NCI-H510A treated with DMSO at 0.1 percent for 48 hours (cell line): ENCODE results near the gene METTL16.
"Not testable (repeated sequence)": the region's sequence is repeated elsewhere in the genome, so short reads cannot be mapped to it uniquely, and the experiment has no call there.

Experiments used
- DNase-seq: peaks from one replicate; lab custom pipeline; 2025; lab: John Stamatoyannopoulos, UW

The METTL16 gene, protein sequence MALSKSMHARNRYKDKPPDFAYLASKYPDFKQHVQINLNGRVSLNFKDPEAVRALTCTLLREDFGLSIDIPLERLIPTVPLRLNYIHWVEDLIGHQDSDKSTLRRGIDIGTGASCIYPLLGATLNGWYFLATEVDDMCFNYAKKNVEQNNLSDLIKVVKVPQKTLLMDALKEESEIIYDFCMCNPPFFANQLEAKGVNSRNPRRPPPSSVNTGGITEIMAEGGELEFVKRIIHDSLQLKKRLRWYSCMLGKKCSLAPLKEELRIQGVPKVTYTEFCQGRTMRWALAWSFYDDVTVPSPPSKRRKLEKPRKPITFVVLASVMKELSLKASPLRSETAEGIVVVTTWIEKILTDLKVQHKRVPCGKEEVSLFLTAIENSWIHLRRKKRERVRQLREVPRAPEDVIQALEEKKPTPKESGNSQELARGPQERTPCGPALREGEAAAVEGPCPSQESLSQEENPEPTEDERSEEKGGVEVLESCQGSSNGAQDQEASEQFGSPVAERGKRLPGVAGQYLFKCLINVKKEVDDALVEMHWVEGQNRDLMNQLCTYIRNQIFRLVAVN

GRCh38 chr17:2511462-2512369, at the start of gene METTL16:
METTL16 (minus strand) TSS chr17:2511888; CDS start chr17:2502331, 9,557 bp downstream.
- DNase-seq, result peak; percentile 88

GRCh38 chr17:2560658-2561057, 49.0 kb upstream of the METTL16 start:
- DNase-seq, result no peak

DNA sequence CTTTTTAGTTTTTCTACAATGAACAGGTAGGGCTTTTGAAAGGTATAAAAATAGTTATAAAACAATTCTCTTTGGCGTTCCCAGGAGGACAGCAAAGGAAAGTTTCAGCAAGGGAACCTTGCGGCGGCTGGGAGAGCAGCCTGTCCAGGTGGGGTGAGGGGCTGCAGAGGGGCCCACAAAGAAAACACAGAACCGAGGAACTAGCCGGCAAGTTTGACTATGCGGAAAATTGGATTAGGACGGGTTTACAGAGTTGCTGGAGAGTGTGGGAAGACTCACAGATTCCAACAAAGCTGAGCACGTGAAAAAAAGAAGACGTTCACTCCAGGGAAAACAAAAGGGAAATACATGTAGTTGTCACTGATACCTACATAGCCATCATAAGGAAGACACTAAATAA, 40.2 kb upstream of the METTL16 start:
- DNase-seq, result no peak

DNA sequence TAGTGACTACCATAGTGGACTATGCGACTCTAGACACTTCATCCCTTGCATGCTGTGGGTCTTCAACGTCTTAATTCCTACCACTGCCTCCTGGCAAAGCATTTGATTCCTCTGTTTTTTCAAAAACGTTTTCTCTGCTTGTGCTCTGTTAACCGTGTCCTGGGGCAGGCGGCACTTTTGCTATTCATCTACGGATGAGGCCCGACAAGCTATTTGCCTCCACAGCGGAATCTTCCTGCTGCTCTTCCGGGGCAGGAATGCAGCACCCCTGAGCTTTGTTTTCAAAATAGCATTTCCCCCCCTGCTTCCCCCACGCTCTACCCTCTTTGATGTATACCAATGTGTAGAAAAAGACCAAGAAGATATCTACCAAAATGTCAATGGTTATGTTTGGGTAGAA, 39.8 kb upstream of the METTL16 start:
- DNase-seq, result no peak

DNA sequence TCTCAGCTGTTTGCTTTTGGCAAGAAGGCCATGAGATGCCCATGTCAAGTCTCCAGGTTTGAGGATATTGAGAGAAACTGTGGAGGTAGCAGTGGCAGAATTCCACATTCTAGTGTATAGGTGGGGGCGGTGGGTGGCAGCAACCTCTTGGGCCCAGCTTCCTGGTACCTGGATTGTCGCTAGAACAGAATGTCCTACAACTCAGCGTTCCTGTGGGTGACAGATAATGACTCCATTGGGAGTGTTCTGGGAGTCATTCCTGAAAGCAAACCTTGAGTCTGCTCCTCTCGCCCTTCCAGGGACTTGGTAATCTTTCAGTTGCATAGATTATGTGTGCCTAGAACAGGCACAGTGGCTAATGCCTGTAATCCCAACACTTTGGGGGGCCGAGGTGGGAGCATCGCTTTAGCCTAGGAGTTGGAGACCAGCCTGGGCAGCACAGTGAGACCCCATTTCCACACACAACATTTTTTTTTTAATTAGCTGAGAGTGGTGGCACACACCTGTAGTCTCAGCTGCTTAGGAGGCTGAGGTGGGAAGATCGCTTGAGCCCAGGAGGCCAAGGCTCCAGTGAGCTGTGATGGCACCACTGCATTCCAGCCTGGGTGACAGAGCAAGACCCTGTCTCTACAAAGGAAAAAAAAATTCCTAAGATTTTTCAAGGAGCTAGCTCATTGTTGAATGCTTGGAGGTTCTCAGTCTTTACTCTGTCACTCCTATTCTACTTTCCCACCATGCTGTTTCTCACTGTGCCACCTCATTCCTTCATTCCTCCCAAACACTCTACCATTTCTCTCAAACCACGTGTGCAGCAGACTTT, 37.9 kb upstream of the METTL16 start:
- DNase-seq, result no peak

DNA sequence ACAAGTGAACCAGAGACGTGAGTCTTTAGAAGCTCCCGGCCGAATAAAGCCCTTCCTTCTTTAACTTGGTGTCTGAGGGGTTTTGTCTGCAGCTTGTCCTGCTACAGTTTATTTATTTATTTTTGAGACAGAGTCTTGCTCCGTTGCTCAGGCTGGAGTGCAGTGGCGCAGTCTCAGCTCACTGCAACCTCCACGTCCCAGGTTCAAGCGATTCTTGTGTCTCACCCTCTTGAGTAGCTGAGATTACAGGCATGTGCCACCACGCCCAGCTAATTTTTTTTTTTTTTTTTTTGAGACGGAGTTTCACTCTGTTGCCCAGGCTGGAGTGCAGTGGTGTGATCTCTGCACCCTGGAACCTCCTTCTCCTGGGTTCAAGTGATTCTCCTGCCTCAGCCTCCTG, 36.3 kb upstream of the METTL16 start:
- DNase-seq, result not testable (repeated sequence)

DNA sequence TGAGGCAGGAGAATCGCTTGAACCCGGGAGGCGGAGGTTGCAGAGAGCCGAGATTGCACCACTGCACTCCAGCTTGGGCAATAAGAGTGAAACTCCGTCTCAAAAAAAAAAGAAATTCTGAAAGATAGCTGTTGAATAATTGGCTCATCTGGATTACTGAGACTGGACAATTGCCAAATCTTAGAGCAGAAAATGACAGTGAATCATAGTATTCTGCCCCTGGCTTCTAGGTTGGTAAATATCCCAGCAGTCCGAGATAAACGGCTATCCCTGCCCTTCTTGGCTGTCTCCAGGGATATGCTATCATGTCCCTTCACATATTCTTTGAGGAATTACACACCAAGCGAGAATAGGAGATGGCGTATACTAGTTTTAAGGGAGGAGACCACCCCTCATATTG, 35.5 kb upstream of the METTL16 start:
- DNase-seq, result no peak

- DNase-seq, result no peak
Measured at GRCh38 chr17:2545393-2545792, 33.7 kb upstream of the METTL16 start.

- no peak for DNase-seq
Measured at GRCh38 chr17:2542456-2542855, 30.8 kb upstream of the METTL16 start.

DNA sequence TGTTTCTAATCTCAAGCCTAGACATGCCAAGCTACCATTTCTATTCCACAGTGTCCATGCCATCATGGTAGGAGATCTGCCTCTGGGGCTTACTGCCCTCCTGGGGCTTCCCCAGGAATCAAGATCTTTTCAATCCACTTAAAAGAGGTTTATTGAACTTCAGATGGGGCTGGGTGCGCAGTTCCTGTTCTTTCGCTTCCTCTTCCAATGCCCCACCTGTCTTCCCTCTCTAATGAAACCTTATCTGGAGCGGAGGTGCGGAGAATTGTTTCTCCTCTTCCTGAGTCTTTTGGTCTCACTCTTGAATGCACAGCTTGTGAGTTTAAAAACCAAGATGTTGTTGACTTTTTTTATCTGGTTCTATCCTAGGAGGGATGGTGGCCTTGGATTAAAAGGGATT, 30.4 kb upstream of the METTL16 start:
- DNase-seq, result no peak

- not testable (repeated sequence) for DNase-seq
Measured at GRCh38 chr17:2537579-2537978, 25.9 kb upstream of the METTL16 start.

DNA sequence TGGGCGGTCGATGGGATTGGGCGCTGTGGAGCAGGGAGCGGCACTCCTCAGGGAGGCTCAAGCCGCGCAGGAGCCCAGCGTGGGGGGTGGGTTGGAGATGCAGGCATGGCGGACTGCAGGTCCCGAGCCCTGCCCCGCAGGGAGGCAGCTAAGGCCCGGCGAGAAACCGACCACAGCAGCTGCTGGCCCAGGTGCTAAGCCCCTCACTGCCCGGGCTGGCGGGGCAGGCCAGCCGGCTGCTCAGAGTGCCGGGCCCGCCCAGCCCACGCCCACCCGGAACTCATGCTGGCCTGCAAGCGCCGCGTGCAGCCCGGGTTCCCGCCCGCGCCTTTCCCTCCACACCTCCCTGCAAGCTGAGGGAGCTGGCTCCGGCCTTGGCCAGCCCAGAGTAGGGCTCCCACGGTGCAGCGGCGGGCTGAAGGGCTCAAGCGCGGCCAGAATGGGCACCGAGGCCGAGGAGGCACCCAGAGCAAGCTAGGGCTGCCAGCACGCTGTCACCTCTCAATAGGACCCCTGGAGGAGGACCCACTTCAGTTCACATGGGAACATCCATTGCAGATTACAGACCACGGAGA, 20.5 kb upstream of the METTL16 start:
- no peak for DNase-seq

DNA sequence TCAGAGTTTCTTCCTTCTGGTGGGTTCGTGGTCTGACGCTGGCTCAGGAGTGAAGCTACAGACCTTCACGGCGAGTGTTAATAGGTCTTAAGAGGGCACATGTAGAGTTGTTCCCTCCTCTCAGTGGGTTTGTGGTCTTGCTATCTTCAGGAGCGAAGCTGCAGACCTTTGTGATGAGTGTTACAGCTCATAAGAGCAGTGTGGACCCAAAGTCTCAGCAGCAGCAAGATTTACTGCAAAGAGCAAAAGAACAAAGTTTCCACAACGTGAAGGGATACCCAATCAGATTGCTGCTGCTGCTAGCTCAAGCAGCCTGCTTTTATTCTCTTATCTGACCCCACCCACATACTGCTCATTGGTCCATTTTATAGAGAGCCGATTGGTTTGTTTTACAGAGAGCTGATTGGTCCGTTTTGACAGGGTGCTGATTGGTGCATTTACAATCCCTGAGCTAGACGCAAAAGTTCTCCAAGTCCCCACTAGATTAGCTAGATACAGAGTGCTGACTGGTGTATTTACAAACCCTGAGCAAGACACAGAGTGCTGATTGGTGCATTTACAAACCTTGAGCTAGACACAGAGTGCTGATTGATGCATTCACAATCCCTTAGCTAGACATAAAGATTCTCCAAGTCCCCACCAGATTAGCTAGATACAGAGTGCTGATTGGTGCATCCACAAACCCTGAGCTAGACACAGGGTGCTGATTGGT, 19.7 kb upstream of the METTL16 start:
- DNase-seq, result not testable (repeated sequence)

- not testable (repeated sequence) for DNase-seq
Measured at GRCh38 chr17:2521775-2522410, 10.2 kb upstream of the METTL16 start.

DNA sequence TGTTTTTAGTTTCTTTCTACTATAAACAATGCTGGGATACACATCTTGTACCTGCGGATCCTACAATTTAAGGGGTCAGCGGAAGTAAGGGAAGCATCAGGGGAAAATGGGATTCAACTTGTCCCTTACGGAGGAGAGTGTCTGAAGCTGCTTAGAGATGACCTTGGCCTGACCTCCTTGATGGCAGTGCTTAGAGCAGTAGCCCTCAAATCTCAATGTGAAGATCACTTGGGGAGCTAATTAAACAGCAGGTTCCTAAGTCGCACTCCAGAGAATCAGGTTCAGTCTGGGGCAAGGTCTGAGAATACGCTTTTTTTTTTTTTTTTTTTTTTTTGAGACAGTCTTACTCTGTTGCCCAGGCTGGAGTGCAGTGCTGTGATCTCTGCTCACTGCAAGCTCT, 9.6 kb upstream of the METTL16 start:
- DNase-seq, result no peak

DNA sequence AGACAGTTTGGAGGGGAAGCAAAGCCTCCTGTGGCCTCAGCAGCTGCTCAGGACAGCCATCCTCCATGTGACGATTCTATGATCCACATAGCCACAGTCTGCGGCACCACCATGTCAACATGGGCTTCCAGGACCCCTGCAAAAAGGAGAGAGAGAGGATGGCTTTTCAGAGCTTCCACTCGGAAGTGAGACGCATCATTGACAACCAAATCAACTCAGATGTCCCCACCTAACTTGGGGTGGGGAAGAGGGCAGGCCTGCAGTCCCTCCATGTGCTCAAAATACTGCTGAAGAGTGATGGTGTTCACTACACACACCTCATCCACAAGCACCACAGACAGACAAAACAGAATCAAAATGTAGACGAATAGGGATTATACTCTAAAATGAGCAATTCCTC, 5.9 kb upstream of the METTL16 start:
- no peak for DNase-seq

- DNase-seq, result no peak
Measured at GRCh38 chr17:2511138-2511461, 588 bp downstream of the METTL16 start.

DNA sequence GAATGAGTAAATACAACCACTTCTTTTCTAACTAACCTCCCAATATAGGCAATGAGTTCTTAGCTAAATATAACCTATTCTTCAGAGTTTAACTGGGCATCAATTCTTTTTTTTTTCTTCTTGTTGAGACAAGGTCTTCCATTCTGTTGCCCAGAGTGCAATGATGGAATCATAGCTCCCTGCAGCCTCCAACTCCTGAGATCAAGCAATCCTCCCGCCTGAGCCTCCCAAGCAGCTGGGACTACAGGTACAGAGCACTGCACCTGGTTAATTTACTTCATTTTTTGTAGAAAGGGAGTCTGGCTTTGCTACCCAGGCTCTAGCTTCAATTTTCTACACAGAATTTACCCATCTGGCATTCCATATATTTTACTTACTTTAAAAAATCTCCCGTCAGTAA, 1.1 kb downstream of the METTL16 start:
- DNase-seq, result no peak

DNA sequence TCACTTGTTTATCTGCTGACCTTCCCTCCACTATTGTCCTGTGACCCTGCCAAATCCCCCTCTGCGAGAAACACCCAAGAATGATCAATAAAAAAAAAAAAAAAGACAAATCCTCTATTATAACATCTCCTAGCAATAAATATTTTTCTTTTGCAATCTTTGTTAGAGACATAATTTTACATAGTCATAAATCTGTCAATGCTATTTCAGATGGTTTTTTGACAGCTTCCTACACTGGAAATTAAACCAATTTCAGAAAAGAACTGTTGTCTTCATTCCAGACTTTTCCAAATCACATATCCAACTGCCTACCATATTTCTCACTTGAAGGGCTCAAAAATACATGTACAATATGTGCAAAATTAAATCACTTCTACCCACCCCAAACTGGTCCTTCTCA, 3.7 kb downstream of the METTL16 start:
- no peak for DNase-seq

DNA sequence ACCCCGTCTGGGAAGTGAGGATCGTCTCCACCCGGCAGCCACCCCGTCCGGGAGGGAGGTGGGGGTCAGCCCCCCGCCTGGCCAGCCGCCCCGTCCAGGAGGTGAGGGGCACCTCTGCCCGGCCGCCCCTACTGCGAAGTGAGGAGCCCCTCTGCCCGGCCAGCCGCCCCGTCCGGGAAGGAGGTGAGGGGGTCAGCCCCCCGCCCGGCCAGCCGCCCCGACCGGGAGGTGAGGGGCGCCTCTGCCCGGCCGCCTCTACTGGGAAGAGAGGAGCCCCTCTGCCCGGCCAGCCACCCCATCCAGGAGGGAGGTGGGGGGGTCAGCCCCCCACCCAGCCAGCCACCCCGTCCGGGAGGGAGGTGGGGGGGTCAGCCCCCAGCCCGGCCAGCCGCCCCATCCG, 4.7 kb downstream of the METTL16 start:
- not testable (repeated sequence) for DNase-seq
